ENCODE results near the gene WASF2. TPM values are rescaled to one million over a fixed set of nuclear protein-coding genes. Genes with fewer than 3 reads are reported as not detected.
A peak's percentile ranks its signal among the peaks of the same experiment; 100 is the strongest.

The WASF2 gene
- total RNA-seq, 1 experiment from 2014 or later: 104 TPM

- TF ChIP-seq USF2 (CRISPR knock-in tag; IDR thresholded peaks at IDR 0.05): no peak; the same call in 1 of the 2 replicates
- no peak for TF ChIP-seq AR (CRISPR knock-in tag; IDR thresholded peaks at IDR 0.05)
Observed at GRCh38 chr1:27527890-27528817, 38.2 kb upstream of the WASF2 start (continued).

GRCh38 chr1:27527223-27527889 lies 37.4 kb upstream of the WASF2 start:
- POLR2A ChIA-PET: interaction anchor here (0.7 to 1.5 kb wide), 8 partner anchors 13 to 220 kb away, joined by 3 to 4 read pairs (median 3); no protein-coding TSS in a partner anchor
- H3K27me3 Mint-ChIP-seq (ENCODE audit: low read depth): no peaks in the 10 kb centered on the region; the same call in 1 of the 2 replicates
- ATAC-seq: peak; percentile 30
- TF ChIP-seq FOXK1 (CRISPR knock-in tag; IDR thresholded peaks at IDR 0.05) (peak; percentile 98), SP1 (CRISPR knock-in tag; conservative IDR thresholded peaks at IDR 0.05) (peak; percentile 26), ZNF232 (CRISPR knock-in tag; IDR thresholded peaks at IDR 0.05) (no peak), USF1 (CRISPR knock-in tag; IDR thresholded peaks at IDR 0.05) (peak; percentile 36; the same call in 1 of the 2 replicates), JUN (CRISPR knock-in tag; IDR thresholded peaks at IDR 0.05) (no peak), TCF7 (CRISPR knock-in tag; IDR thresholded peaks at IDR 0.05; ENCODE audit: low read depth) (no peak), NR1H2 (CRISPR knock-in tag; IDR thresholded peaks at IDR 0.05) (no peak), E2F5 (CRISPR knock-in tag; IDR thresholded peaks at IDR 0.05) (peak; percentile 69; the same call in 1 of the 2 replicates), ATF1 (CRISPR knock-in tag; IDR thresholded peaks at IDR 0.05) (no peak), ELF4 (CRISPR knock-in tag; IDR thresholded peaks at IDR 0.05; ENCODE audit: low read depth) (no peak), AR (CRISPR knock-in tag; IDR thresholded peaks at IDR 0.05) (no peak), MXD4 (CRISPR knock-in tag; IDR thresholded peaks at IDR 0.05; ENCODE audit: borderline replicate concordance) (no peak), ETV6 (CRISPR knock-in tag; IDR thresholded peaks at IDR 0.05) (no peak; the same call in 1 of the 2 replicates), SMAD4 (CRISPR knock-in tag; IDR thresholded peaks at IDR 0.05) (no peak), RORB (CRISPR knock-in tag; IDR thresholded peaks at IDR 0.05) (no peak), PRRX2 (CRISPR knock-in tag; IDR thresholded peaks at IDR 0.05) (no peak), CREM (CRISPR knock-in tag; IDR thresholded peaks at IDR 0.05) (peak; percentile 75; the same call in 1 of the 2 replicates), HMGXB4 (CRISPR knock-in tag; IDR thresholded peaks at IDR 0.05) (0 out of 2 replicates have a peak, but pooled peaks have one; percentile 86), E2F4 (CRISPR knock-in tag; IDR thresholded peaks at IDR 0.05; ENCODE audit: borderline replicate concordance, low read depth) (no peak), ZNF121 (CRISPR knock-in tag; IDR thresholded peaks at IDR 0.05) (0 out of 2 replicates have a peak, but pooled peaks have one; percentile 13), RELA (CRISPR knock-in tag; IDR thresholded peaks at IDR 0.05; ENCODE audit: borderline replicate concordance) (no peak)

More at GRCh38 chr1:27527223-27527889, 37.4 kb upstream of the WASF2 start:
- H3K4me1 Mint-ChIP-seq: peaks cover 63% of the 10 kb centered on the region
- peak; percentile 84 for DNase-seq (ENCODE audit: low spot score)
- CTCF ChIA-PET: interaction anchor here (0.5 to 3.7 kb wide), 18 partner anchors 9 to 170 kb away, joined by 3 to 33 read pairs (median 4); partner anchors contain the start of gene WASF2
- H3K9me3 Mint-ChIP-seq: no peaks in the 10 kb centered on the region
- H3K27ac Mint-ChIP-seq: peak overlapping the region; percentile 35; the same call in 1 of the 2 replicates
- H3K36me3 Mint-ChIP-seq: no peaks in the 10 kb centered on the region
- H3K4me3 Mint-ChIP-seq: peak overlapping the region; percentile 55

Measured in WTC11 (cell line).